ENCODE measurements around the gene APOBEC3A.

GRCh38 chr22:38923463-38924346, 33.7 kb upstream of the APOBEC3A start:
- TF ChIP-seq RAD21 (IDR thresholded peaks at IDR 0.05; ENCODE audit: low read length) (no peak), CTCF (conservative IDR thresholded peaks at IDR 0.05; ENCODE audit: low read depth, low read length) (0 out of 2 replicates have a peak, but pooled peaks have one; percentile 26), USF2 (IDR thresholded peaks at IDR 0.05; ENCODE audit: low read depth, low read length) (peak; percentile 98), NFE2L2 (IDR thresholded peaks at IDR 0.05; ENCODE audit: low read depth, low read length) (no peak), MXI1 (IDR thresholded peaks at IDR 0.05; ENCODE audit: borderline replicate concordance, low read depth, low read length) (no peak), CHD1 (IDR thresholded peaks at IDR 0.05; ENCODE audit: low read depth, low read length) (no peak), POLR2A (IDR thresholded peaks at IDR 0.05; ENCODE audit: low read depth, low read length) (no peak), FOS (IDR thresholded peaks at IDR 0.05; ENCODE audit: low read depth, low read length) (no peak), SMC3 (IDR thresholded peaks at IDR 0.05; ENCODE audit: low read depth, low read length) (no peak), RFX5 (IDR thresholded peaks at IDR 0.05; ENCODE audit: low read depth, low read length) (no peak), RCOR1 (IDR thresholded peaks at IDR 0.05; ENCODE audit: insufficient replicate concordance, low read length) (no peak), MAFK (IDR thresholded peaks at IDR 0.05; ENCODE audit: low read depth, low read length) (no peak), ELK1 (IDR thresholded peaks at IDR 0.05; ENCODE audit: borderline replicate concordance, low read depth, low read length) (no peak)
